Activated naive CD8-positive, alpha-beta T cell treated with anti-CD3 and anti-CD28 coated beads, Interleukin-2, amount 10 ng/mL, durations not matched to agents 7 days and 5 days (primary cell): ENCODE results near the gene BCR. TPM values are rescaled to one million over a fixed set of nuclear protein-coding genes. Genes with fewer than 3 reads are reported as not detected.

Experiments
- ATAC-seq: fragments of 150-1000 bp; cut with Tn5 transposase; one replicate; pipeline ENCODE4 v1.10.0; 2021; ENCODE audit warnings: low read depth, moderate library complexity
- POLR2A ChIA-PET: fragments of 350-600 bp; sonication (Branson Sonifier 250); formaldehyde crosslinking; loops from one replicate; lab custom pipeline; 2021; ENCODE audit warnings: antibody characterized with exemption; lab: Charles Lee
- DNase-seq: peaks from one replicate; pipeline ENCODE4 v3.0.0; 2021
- H3K27ac Mint-ChIP-seq: one replicate; pipeline ENCODE4 v1.8.0; 2022; ENCODE audit warnings: mild to moderate bottlenecking, mixed read lengths
- H3K27me3 Mint-ChIP-seq: one replicate; pipeline ENCODE4 v1.8.0; 2022; ENCODE audit warnings: mild to moderate bottlenecking, moderate library complexity, mixed read lengths
- H3K36me3 Mint-ChIP-seq: one replicate; pipeline ENCODE4 v1.8.0; 2021; ENCODE audit warnings: mild to moderate bottlenecking, mixed read lengths
- H3K4me1 Mint-ChIP-seq: one replicate; pipeline ENCODE4 v1.8.0; 2021; ENCODE audit warnings: mixed read lengths
- H3K4me3 Mint-ChIP-seq: one replicate; pipeline ENCODE4 v1.8.0; 2022; ENCODE audit warnings: mild to moderate bottlenecking, moderate library complexity, mixed read lengths
- H3K9me3 Mint-ChIP-seq: one replicate; pipeline ENCODE4 v1.8.0; 2021; ENCODE audit warnings: mixed read lengths
- total RNA-seq, 2 experiments: library from RNA; stranded (reverse); gene quantifications; one replicate each; pipeline ENCODE4 v1.2.3, GENCODE V29; 2021

BCR gene
- total RNA-seq, 2 experiments from 2014 or later = 36.2 to 39.2 TPM

- POLR2A ChIA-PET = no interaction called here
- ATAC-seq = no peak
- Mint-ChIP-seq H3K4me1 (peaks cover 6% of the 10 kb centered on the region), H3K9me3 (no peaks in the 10 kb centered on the region), H3K27me3 (no peaks in the 10 kb centered on the region), H3K4me3 (no peak overlapping the region), H3K27ac (no peak overlapping the region), H3K36me3 (peaks cover 1% of the 10 kb centered on the region)
- DNase-seq = no peak
Observed at GRCh38 chr22:23280356-23281052, 100.2 kb downstream of the BCR start.

- no peaks in the 10 kb centered on the region for H3K36me3 Mint-ChIP-seq
- DNase-seq = no peak
- no peaks in the 10 kb centered on the region for H3K9me3 Mint-ChIP-seq
- no peak for ATAC-seq
- H3K27me3 Mint-ChIP-seq = no peaks in the 10 kb centered on the region
- no peak overlapping the region for H3K4me3 Mint-ChIP-seq
- no peak overlapping the region for H3K27ac Mint-ChIP-seq
- POLR2A ChIA-PET = no interaction called here
- peaks cover 6% of the 10 kb centered on the region for H3K4me1 Mint-ChIP-seq
Observed at GRCh38 chr22:23281053-23281405, 100.7 kb downstream of the BCR start.

GRCh38 chr22:23281406-23282088 lies 101.2 kb downstream of the BCR start:
- Mint-ChIP-seq H3K4me3 (no peak overlapping the region), H3K4me1 (peaks cover 6% of the 10 kb centered on the region), H3K27me3 (no peaks in the 10 kb centered on the region), H3K9me3 (no peaks in the 10 kb centered on the region), H3K27ac (no peak overlapping the region), H3K36me3 (no peaks in the 10 kb centered on the region)
- POLR2A ChIA-PET = interaction anchor here (0.8 to 1.2 kb wide), 4 partner anchors 13 to 106 kb away, joined by 3 to 11 read pairs (median 6); partner anchors contain the start of gene BCR
- ATAC-seq = peak; percentile 80
- peak; percentile 84 for DNase-seq

GRCh38 chr22:23282089-23282501 lies 101.8 kb downstream of the BCR start:
- DNase-seq (no peak), ATAC-seq (no peak)
- POLR2A ChIA-PET = interaction anchor here (0.8 to 1.2 kb wide), 4 partner anchors 13 to 106 kb away, joined by 3 to 11 read pairs (median 6); partner anchors contain the start of gene BCR
- H3K27ac Mint-ChIP-seq = no peak overlapping the region
- peaks cover 6% of the 10 kb centered on the region for H3K4me1 Mint-ChIP-seq
- H3K27me3 Mint-ChIP-seq = no peaks in the 10 kb centered on the region
- no peaks in the 10 kb centered on the region for H3K36me3 Mint-ChIP-seq
- no peaks in the 10 kb centered on the region for H3K9me3 Mint-ChIP-seq
- no peak overlapping the region for H3K4me3 Mint-ChIP-seq

GRCh38 chr22:23282516-23282915 lies 102.2 kb downstream of the BCR start:
- POLR2A ChIA-PET = interaction anchor here (0.8 to 1.2 kb wide), 2 partner anchors 104 to 107 kb away, joined by 7 to 11 read pairs; no protein-coding TSS in a partner anchor
- no peak for ATAC-seq
- H3K4me3 Mint-ChIP-seq = no peak overlapping the region

GRCh38 chr22:23282986-23283385 lies 102.7 kb downstream of the BCR start:
- Mint-ChIP-seq H3K4me3 (no peak overlapping the region), H3K27ac (no peak overlapping the region), H3K9me3 (no peaks in the 10 kb centered on the region), H3K4me1 (peaks cover 6% of the 10 kb centered on the region), H3K36me3 (no peaks in the 10 kb centered on the region), H3K27me3 (no peaks in the 10 kb centered on the region)
- DNase-seq (no peak), ATAC-seq (no peak)
- POLR2A ChIA-PET = no interaction called here

More at GRCh38 chr22:23282516-23282915, 102.2 kb downstream of the BCR start:
- no peak overlapping the region for H3K27ac Mint-ChIP-seq
- no peaks in the 10 kb centered on the region for H3K36me3 Mint-ChIP-seq
- no peaks in the 10 kb centered on the region for H3K27me3 Mint-ChIP-seq
- no peaks in the 10 kb centered on the region for H3K9me3 Mint-ChIP-seq
- DNase-seq = no peak
- peaks cover 6% of the 10 kb centered on the region for H3K4me1 Mint-ChIP-seq

- no peak overlapping the region for H3K27ac Mint-ChIP-seq
- POLR2A ChIA-PET = no interaction called here
- no peaks in the 10 kb centered on the region for H3K36me3 Mint-ChIP-seq
- peaks cover 6% of the 10 kb centered on the region for H3K4me1 Mint-ChIP-seq
- no peaks in the 10 kb centered on the region for H3K27me3 Mint-ChIP-seq
- no peak for DNase-seq
- ATAC-seq = no peak
- no peak overlapping the region for H3K4me3 Mint-ChIP-seq
- no peaks in the 10 kb centered on the region for H3K9me3 Mint-ChIP-seq
Observed at GRCh38 chr22:23283591-23284503, 103.5 kb downstream of the BCR start.

GRCh38 chr22:23284504-23285033 lies 104.3 kb downstream of the BCR start:
- ATAC-seq = no peak

GRCh38 chr22:23285236-23285635 lies 104.9 kb downstream of the BCR start:
- no peaks in the 10 kb centered on the region for H3K9me3 Mint-ChIP-seq
- DNase-seq = no peak
- peaks cover 2% of the 10 kb centered on the region for H3K4me1 Mint-ChIP-seq
- H3K27ac Mint-ChIP-seq = no peak overlapping the region
- no peaks in the 10 kb centered on the region for H3K27me3 Mint-ChIP-seq
- no peak for ATAC-seq
- no peak overlapping the region for H3K4me3 Mint-ChIP-seq
- H3K36me3 Mint-ChIP-seq = no peaks in the 10 kb centered on the region
- POLR2A ChIA-PET = no interaction called here

More at GRCh38 chr22:23284504-23285033, 104.3 kb downstream of the BCR start:
- DNase-seq = no peak
- Mint-ChIP-seq H3K4me3 (no peak overlapping the region), H3K9me3 (no peaks in the 10 kb centered on the region), H3K36me3 (no peaks in the 10 kb centered on the region), H3K27me3 (no peaks in the 10 kb centered on the region), H3K27ac (no peak overlapping the region), H3K4me1 (peaks cover 2% of the 10 kb centered on the region)
- POLR2A ChIA-PET = no interaction called here

- no peak for ATAC-seq
- no peak overlapping the region for H3K4me3 Mint-ChIP-seq
- no peaks in the 10 kb centered on the region for H3K36me3 Mint-ChIP-seq
- no peak for DNase-seq
- no peaks in the 10 kb centered on the region for H3K9me3 Mint-ChIP-seq
- H3K27ac Mint-ChIP-seq = no peak overlapping the region
- H3K4me1 Mint-ChIP-seq = peaks cover 1% of the 10 kb centered on the region
- no peaks in the 10 kb centered on the region for H3K27me3 Mint-ChIP-seq
- POLR2A ChIA-PET = no interaction called here
Observed at GRCh38 chr22:23285734-23286133, 105.4 kb downstream of the BCR start.

- no peak overlapping the region for H3K4me3 Mint-ChIP-seq
- H3K36me3 Mint-ChIP-seq = no peaks in the 10 kb centered on the region
- no peaks in the 10 kb centered on the region for H3K4me1 Mint-ChIP-seq
- DNase-seq (no peak), ATAC-seq (no peak)
- H3K27me3 Mint-ChIP-seq = no peaks in the 10 kb centered on the region
- H3K27ac Mint-ChIP-seq = no peak overlapping the region
- POLR2A ChIA-PET = no interaction called here
- H3K9me3 Mint-ChIP-seq = no peaks in the 10 kb centered on the region
Observed at GRCh38 chr22:23286296-23286695, 106.0 kb downstream of the BCR start.

- Mint-ChIP-seq H3K27ac (no peak overlapping the region), H3K36me3 (no peaks in the 10 kb centered on the region), H3K9me3 (no peaks in the 10 kb centered on the region), H3K27me3 (no peaks in the 10 kb centered on the region), H3K4me1 (no peaks in the 10 kb centered on the region), H3K4me3 (no peak overlapping the region)
- POLR2A ChIA-PET = no interaction called here
- DNase-seq (no peak), ATAC-seq (no peak)
Observed at GRCh38 chr22:23287136-23288095, 107.1 kb downstream of the BCR start.
